T follicular helper cell (primary cell): ENCODE measurements around the gene C1QTNF7.

Source experiments
- DNase-seq: peaks from one replicate; pipeline ENCODE4 v3.0.0-alpha.2; 2020; ENCODE audit warnings: low read depth
- total RNA-seq, 2 experiments: gene quantifications; one replicate each; lab custom pipeline; 2026; lab: John Stamatoyannopoulos, UW

The C1QTNF7 gene, protein sequence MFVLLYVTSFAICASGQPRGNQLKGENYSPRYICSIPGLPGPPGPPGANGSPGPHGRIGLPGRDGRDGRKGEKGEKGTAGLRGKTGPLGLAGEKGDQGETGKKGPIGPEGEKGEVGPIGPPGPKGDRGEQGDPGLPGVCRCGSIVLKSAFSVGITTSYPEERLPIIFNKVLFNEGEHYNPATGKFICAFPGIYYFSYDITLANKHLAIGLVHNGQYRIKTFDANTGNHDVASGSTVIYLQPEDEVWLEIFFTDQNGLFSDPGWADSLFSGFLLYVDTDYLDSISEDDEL
- 0 reads per million in 2 experiments for total RNA-seq

DNA sequence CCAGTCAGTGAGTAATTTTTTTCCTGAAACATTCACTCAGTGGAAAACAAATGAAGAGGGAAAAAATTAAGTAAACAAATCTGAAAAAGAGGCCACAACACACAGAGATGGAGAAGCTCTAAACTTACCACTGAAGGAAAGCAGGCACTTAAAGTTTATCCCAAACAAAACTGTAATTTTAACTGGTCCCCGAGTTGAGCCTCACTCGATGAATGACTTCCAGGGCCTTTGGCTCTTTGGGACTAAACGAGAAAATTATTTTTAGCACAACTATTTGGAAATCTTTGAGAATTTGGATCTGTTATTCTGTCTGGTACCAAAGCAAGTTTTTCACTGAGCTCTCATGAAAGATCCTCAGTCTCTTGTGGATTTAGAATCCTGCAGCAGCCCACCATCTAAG is at the start of gene C1QTNF7:
C1QTNF7 (plus strand) TSS at position 333 of the 400 bp plus-strand sequence. CDS start 7,711 bp downstream, outside the sequence.
- no peak for DNase-seq

DNA sequence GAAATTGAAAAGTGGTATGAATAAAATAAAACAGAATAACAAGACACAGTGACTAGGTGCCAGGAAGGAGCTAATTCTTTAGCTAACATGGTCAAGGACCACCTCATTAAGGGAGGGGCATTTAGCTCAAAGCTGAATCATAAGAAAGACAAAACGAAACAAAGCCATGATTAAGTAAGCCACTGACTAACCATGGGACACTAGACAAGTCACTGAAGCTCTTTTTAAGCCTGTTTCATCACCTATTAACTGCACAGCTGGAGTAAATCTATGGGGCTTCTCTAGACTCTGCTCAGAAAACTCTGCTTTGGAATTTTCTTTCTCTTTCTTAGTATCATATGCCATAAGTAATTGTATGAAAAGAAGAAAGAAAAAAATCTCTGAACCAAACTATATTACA is 49.8 kb upstream of the C1QTNF7 start:
- DNase-seq, result no peak

DNA sequence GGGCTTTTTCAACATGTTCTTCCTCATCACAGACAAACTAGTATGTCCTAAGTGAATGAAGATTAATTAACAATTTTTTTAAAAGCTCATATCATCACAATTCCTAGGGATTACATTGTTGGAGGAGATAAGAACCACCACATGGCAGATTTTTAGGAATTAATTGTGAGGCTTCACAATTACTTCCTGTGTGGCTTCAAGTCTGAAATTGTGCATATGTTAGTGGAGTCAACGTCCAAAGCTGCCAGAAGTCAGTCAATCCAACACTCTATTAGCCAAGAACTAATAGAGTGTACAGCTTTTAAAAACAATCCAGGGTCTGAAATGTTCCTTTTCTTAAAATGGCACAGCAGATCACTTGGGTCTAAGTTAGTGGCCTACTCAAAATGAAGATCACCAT is 49.3 kb upstream of the C1QTNF7 start:
- DNase-seq, result no peak

DNA sequence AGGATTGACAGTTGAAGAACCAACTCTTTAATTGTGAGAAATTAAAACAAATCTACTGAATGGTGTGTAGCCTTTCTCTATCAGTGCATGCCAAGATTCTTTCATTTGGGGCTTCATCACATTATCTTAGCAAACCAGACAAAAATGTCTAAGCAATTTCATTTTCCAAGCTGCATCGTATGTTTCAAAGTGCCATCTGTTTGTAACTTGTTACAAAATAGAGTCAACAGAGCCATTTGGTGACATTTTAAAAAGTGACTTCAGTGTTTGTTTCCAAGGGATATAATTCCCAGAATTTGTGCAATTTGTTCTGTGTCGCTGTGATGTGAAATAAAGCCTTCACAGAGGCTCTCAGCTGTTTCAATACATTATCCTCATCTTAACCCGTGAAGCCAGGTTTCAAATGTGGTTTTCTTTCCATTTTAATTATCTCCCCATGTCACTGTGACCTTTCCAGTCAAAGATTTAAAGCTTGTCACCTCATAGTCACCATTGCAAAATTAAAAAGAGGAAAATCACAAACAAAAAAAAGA is 46.0 kb upstream of the C1QTNF7 start:
- DNase-seq, result no peak

DNA sequence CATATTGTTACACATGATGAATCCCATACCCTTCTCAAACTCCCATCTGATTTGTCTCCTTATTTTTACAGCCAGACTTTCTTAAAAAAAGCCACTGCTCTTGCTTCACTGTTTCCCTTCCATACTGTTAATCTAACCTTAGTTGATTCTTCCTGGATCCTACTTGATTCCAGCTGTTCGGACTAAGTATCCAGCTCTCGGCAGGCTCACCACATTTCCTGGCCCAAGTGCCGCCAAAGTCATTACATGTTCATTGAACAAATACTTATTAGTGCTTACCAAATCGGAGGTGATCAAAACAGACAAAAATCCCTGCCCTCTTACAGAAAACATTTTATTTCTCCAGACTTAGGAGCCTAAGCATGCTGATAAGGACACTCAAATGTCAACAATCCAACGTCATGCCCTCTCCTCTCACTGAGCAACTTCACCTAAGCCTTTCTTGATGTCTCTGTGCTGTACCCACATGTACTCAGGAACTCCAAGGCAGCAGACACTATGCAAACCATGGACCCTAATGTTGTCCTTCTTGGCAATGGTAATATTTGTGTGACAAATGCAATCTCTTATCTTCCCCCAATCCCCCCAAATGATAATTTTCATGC is 45.1 kb upstream of the C1QTNF7 start:
- DNase-seq, result no peak

DNA sequence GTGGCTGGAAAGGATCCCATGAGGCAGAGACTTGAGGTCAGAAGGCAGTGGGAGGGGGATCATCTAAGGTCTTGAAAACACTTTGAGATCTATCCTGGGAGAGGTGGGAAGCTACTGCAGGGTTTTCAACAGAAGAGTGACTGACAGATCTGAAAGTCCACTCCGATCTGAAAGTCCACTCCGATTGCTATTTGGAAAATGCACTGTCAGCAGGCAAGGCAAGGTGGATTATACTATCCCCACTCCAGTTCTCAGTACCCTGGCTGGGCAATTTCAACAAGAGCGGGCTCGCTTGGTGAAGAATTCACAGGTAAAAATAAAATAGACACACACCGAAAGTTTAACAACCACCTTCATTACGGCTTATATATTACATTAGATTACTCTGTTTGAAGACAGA is 42.3 kb upstream of the C1QTNF7 start:
- no peak for DNase-seq

DNA sequence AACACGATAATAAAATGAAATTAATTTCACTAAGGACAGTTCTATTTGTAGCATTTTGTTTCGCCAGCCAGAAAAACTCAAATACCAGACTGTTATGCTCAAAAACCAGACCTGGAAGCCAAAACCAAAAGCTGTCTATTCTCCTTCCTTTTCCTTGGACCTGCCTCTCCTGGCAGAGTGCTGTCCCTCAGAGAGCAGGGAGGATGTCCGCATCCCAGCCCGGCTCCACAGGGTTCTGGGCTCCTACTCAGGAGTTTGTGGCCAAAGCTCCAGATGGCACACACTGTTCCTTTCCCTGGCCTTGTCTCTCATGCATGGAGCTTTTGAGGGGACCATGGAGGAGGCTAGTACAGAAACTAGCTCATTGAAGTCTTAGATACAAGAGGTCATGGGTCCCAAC is 41.9 kb upstream of the C1QTNF7 start:
- DNase-seq, result no peak

DNA sequence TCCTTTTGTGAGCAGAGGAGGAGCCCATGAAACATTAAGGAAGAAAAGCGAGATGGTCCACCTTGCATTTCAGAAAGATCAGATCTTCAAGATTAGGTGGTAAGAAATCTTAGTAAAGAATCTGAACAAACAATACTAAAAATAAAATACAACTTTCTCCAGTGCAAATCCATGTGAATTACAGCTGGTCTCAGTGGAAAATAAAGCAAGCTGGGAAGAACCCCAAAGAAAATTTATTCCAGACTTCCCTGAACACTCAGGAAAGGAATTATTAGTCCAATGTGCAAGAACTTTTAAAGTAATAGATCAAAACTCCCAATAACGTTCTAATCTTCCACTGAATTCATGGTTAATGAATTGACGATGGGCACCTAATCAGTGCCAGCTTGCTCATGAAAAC is 37.3 kb upstream of the C1QTNF7 start:
- no peak for DNase-seq

DNA sequence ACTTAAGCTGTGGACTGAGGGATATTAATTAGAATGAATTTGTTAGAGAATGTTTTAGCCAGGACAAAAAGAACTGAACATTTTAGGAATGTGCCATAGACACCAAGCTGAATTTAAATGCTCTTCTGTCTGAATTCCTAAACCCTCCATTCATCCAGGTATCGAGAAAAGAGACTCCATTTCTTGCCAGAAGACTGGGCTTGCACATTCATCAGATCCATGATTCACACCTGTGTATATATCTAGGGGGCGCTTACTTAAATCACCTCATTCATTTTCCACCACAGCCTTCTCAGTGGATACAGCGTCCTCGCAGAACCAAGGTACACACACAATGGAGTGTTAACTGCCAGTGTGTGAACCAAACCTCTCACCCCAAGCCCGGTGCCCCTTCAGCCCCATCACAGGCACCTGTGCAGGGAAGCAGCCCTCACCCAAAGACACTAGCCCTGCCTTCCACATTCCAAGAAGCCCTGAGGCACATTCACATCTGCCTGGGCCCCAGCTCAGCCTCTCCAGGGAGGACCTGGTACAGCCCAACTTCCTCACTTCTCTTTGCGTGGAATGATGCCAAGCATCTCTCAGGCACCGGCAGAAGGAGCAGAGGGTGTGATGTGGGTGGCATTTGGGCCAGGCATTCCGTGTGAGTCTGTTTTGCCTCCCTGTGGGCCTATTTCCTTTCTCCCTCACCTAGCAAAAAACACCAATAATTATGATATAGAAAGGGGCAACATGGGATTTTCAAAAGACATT is 35.6 kb upstream of the C1QTNF7 start:
- no peak for DNase-seq

DNA sequence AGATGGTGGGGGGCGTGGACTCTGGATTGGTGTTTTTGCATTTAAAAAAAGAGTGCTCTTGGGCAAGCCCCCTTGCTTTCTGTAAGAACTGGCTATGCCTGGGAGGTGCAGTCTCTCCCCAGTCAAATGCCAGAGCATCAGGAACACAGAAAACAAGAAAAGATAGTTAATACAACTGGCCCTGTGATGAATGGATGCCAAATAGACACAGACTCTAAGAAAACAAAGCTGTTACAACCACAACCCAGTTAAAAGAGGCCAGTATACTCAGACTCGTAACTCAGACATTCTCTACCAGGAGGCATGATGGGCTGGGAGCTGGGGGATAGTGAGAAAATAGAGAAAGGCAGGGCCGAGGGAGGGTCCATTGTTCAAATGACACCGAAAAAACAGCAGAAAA is 32.5 kb upstream of the C1QTNF7 start:
- DNase-seq, result no peak

DNA sequence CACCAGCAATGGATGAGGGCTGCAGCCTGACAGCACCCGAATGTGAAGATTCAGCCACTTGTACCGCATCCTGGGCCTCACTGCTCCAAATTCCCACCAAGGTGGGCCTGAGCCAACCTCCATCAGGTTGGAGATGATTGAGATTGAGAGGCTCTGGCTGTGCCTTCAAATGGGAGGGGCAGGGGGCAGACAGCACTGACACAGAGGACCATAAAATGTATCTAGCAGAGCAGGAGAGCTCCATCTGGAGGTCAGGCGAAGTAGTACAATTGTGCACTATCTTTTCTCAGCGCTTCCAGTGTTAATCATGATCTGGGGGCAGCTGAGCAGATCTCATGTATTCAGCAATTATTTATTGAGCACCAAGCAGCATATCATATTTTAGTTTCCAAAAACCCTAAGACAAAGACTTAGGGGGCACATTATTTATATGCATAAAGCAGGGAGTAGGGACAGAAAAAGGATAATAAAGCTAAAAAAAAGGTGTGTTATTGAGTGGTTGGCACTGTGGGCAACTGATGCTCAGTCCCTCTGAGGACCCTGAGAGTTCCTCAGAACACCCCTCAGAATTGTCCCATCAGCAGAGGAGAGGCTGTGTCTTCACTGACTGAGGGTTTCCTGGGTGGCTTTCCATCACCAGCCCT is 31.6 kb upstream of the C1QTNF7 start:
- DNase-seq, result peak; percentile 18

DNA sequence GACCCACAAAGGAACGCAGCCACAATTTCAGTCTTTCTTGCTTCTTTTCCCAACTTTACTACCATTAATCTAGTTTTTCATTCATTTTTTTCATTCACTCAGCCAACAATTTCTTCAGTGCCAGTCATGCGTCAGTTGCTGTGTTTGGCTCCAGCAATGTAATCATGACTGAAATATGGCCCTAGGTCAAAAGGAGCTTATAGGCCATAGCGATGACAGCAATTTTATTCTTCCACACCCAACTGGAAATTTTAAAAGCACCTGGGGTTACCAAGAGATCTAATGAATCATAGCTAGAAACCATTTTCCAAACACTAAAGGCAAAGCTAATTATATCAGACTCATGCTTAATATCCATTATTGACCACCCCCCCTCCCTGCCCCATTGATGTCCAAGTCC is 29.8 kb upstream of the C1QTNF7 start:
- DNase-seq, result no peak

DNA sequence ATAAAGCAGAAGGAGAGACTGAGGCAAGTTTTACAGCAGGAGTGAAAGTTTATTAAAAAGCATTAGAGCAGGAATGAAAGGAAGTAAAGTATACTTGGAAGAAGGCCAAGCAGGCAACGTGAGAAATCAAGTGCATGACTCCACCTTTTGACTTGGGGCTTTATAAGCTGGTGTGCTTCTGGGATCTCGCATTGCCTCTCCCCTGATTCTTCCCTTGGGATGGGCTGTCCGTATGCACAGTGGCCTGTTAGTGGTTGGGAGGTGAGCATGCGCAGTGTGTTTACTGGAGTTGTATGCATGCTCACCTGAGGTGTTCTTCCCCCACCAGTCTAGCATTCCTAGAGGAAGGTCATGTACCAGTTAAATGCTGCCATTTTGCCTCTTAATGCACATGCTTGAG is 29.1 kb upstream of the C1QTNF7 start:
- DNase-seq, result no peak

DNA sequence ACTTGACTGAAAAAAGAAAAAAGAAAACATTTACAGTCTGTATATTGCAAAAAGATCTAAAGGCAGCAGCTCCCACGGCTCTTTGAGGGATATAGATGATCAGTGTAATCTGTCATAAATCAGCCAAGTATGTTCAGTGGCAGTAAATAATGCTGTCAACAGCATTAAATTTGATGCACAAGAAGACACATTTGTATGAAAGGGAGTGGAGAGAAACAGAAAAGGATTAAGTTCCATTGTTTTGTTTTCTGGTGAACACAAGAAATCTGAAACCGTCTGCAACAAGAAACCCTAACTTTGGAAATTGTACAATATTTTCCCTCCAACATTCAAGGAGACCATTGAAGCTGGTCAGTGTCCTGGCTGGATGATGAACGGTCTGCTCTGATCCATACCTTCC is 27.6 kb upstream of the C1QTNF7 start:
- DNase-seq, result no peak

DNA sequence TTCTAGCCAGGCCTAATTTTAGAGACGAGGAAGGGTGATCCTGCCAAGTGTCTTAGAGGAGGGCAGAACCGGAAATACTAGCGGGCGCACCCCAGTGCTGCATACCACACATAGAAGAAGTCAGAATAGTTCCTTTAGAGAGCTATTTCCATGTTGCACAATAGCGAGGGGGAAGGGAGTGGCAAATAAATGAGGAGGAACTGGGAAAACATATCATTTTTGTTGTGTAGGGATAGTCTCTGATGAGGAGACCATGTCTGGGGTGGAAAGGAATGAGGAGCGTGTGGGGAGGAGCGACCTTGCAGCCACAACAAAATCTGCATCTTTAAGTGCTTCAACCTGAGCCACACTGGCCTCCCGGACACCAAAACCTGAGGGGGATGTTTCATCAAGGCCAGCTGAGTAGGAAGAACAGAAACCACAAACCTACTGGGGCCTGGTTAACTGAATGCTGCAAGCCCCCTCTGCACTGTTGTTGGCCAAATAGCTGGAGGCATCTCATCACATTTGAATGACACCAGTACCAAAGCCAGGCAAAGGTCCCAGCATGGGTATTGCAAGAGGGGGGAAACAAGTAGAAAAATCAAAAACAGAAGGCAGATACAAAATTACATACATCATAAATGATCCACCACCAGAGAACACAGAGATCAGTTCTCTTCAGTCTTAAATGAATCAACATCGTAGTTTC is 26.7 kb upstream of the C1QTNF7 start:
- DNase-seq, result no peak

DNA sequence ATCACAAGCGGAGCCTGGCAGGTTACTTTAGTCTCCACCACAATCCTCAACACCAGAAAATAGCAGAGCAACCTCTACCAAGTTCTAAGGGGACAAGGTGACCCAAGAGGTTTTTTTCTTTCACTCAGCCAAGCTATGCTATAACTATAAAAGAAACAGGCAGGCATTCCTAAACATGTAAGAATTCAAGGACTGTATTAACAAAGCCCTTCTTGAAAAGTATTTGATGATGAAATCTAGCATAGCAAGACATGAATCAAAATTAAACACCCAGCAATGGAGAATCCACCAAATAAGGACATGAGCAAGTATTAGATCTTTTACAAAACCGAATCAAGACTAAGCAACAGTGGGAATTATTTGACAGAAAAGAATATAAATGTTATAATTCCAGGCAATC is 25.7 kb upstream of the C1QTNF7 start:
- DNase-seq, result no peak

DNA sequence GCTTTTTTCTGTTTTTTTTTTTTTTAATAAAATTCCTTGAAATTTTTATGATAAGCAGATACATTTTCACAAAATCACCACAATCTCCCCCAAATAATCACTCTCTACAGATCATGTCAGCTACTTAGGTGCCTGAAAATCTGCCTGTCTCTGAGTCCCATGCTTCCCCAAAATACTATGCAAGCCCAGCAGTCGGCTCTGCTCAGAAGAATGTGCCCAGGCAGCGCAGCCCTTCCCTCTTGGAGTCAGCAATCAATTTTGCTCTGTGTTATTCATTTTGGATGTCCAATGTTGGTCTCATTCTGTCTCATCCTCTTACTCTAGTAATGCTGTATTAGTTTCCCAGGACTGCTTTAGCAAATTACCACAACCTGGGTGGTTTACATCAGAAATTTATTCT is 24.9 kb upstream of the C1QTNF7 start:
- DNase-seq, result no peak

DNA sequence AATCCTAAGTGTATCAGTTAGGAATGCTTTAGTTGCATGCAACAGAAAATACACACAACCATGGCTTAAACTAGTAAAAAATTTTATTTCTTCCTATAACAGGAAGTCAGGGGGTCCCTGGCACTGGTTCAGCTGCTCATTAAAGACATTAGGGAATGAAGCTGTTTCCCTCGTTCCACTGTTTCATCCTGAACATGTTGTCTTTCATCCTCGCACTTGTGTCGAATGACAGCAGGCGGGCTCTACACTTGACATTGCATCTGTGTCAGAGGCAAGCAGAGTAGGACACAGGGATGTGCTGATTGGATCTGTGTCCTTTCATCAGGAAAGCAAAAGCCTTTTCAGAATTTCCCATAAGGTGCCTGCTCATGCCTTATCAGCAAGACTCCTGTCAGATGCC is 22.8 kb upstream of the C1QTNF7 start:
- DNase-seq, result no peak

DNA sequence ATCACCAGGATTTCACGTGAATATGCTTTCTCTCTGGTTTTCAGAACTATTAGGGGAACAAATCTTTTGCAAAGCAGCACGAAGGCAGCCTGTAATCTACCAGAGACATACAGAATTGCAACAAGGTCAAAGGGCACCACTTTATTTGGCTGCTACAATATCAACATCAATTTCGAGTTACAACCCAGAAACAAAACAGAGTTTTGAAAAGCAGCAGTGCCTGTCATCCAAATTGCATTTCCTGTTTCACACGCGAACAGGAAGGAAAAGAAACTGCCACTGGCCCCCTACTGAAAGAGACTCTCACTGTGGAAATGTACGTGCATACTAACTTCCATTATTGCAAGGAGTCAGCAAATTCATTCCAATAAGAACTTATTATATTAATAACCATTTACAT is 17.1 kb upstream of the C1QTNF7 start:
- no peak for DNase-seq

DNA sequence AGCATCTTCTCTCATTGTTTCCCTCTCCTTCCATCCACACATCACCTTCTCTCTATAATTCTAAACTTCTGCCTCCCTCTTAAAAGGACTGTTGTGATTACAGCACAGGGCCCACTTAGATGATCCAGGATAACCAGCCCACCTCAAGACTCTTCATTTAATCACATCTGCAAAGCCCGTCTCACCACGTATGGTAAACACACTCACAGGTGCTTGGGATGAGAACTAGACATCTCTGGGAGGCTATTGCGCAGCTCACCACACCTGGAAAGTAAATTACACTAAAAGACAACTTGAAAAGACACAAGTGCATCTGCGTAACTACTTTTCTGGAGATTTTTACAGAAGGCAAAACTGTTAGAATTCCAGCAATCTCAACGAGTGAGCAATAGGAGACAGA is 15.4 kb upstream of the C1QTNF7 start:
- DNase-seq, result no peak

DNA sequence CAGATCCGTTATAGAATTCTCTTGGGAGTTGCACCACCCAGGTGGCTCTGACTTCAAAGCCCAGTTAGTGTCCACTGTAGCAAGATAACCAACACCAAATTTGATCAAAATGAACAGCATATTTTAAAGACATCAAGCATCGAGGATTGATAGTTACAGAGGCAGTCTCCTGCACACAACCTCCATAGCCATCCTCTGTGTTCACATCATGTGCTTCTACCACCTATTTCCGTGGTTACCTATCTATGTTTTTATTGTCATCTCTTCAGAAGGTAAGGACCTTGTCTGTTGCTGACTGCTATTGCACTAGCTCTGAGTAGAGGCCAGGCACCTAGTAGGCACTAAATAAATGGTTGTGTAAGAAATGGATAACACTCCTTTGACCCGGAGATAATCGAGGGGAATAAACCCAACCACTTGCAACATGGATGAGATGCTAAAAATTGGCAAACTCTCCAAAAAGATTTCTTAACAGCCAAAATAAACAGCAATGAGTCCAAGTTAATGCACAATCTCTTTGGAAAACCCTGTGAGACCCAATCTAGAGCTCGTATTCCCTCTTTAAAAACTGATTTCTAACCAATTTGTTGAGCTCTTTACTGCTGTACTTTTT is 14.7 kb upstream of the C1QTNF7 start:
- no peak for DNase-seq
